Naive thymus-derived CD4-positive, alpha-beta T cell (primary cell): Measurements from ENCODE around the gene WDR3. TPM values are rescaled to one million over a fixed set of nuclear protein-coding genes. Genes with fewer than 3 reads are reported as not detected.

Source experiments
- ATAC-seq: fragments of 150-1000 bp; cut with Tn5 transposase; 2 replicates; pipeline ENCODE4 v1.10.0; 2021; ENCODE audit warnings: mild to moderate bottlenecking, moderate library complexity
- CTCF ChIA-PET: fragments of 350-600 bp; sonication (Branson Sonifier 250); formaldehyde crosslinking; loops from one replicate; lab custom pipeline; 2021; ENCODE audit warnings: antibody characterized with exemption; lab: Charles Lee
- POLR2A ChIA-PET: fragments of 350-600 bp; sonication (Branson Sonifier 250); formaldehyde crosslinking; loops from one replicate; lab custom pipeline; 2021; ENCODE audit warnings: antibody characterized with exemption, inconsistent platforms; lab: Charles Lee
- DNase-seq, 9 donors: peaks; one replicate each; pipeline versions ENCODE4 v3.0.0 to v3.0.0-alpha.2; 2020 to 2022; ENCODE audit warnings: mixed read lengths in 1 of 9
- H3K27ac ChIP-seq: one replicate; pipeline ENCODE4 v1.7.0; 2013; ENCODE audit warnings: mild to moderate bottlenecking, low read depth, low read length, moderate library complexity
- H3K27me3 ChIP-seq, 2 donors: one replicate each; pipeline ENCODE4 v1.7.0; 2013; ENCODE audit warnings: low read length in 2 of 2, mild to moderate bottlenecking in 2 of 2, moderate library complexity in 2 of 2; ENCODE audit not compliant: control insufficient read depth in 2 of 2, insufficient read depth in 2 of 2
- H3K36me3 ChIP-seq, 3 experiments: 1 replicate in 2 of 3; 2 replicates in 1 of 3; pipeline ENCODE4 v1.7.0; 2013; ENCODE audit warnings: low read length in 3 of 3, mild to moderate bottlenecking in 3 of 3, moderate library complexity in 1 of 3; ENCODE audit not compliant: insufficient read depth in 3 of 3, control insufficient read depth in 2 of 3
- H3K4me1 ChIP-seq, 2 donors: one replicate each; pipeline ENCODE4 v1.7.0; 2013; ENCODE audit warnings: low read length in 2 of 2, mild to moderate bottlenecking in 2 of 2, moderate library complexity in 1 of 2; ENCODE audit not compliant: control insufficient read depth in 2 of 2, insufficient read depth in 2 of 2
- H3K4me3 ChIP-seq: 2 replicates; pipeline ENCODE4 v1.7.0; 2013; ENCODE audit warnings: mild to moderate bottlenecking, low read length
- H3K9me3 ChIP-seq, 3 experiments: 1 replicate in 2 of 3; 2 replicates in 1 of 3; pipeline ENCODE4 v1.7.0; 2013; ENCODE audit warnings: low read length in 3 of 3; ENCODE audit not compliant: control insufficient read depth in 2 of 3
- H3K27ac Mint-ChIP-seq, 9 donors: one replicate each; pipeline ENCODE4 v1.8.0; 2020 to 2022; ENCODE audit warnings: mixed read lengths in 9 of 9, mild to moderate bottlenecking in 8 of 9, moderate library complexity in 5 of 9, inconsistent platforms in 2 of 9
- H3K27me3 Mint-ChIP-seq, 5 donors: one replicate each; pipeline ENCODE4 v1.8.0; 2021 to 2022; ENCODE audit warnings: mixed read lengths in 5 of 5, mild to moderate bottlenecking in 1 of 5
- H3K36me3 Mint-ChIP-seq, 5 donors: one replicate each; pipeline ENCODE4 v1.8.0; 2020 to 2022; ENCODE audit warnings: mixed read lengths in 5 of 5, mild to moderate bottlenecking in 3 of 5, inconsistent platforms in 1 of 5
- H3K4me1 Mint-ChIP-seq, 7 donors: one replicate each; pipeline ENCODE4 v1.8.0; 2020 to 2022; ENCODE audit warnings: mixed read lengths in 7 of 7, mild to moderate bottlenecking in 3 of 7, inconsistent platforms in 1 of 7
- H3K4me3 Mint-ChIP-seq, 10 donors: one replicate each; pipeline ENCODE4 v1.8.0; 2020 to 2022; ENCODE audit warnings: mild to moderate bottlenecking in 10 of 10, mixed read lengths in 10 of 10, moderate library complexity in 6 of 10, inconsistent platforms in 2 of 10
- H3K9me3 Mint-ChIP-seq, 11 donors: one replicate each; pipeline ENCODE4 v1.8.0; 2020 to 2022; ENCODE audit warnings: mixed read lengths in 11 of 11, mild to moderate bottlenecking in 4 of 11, inconsistent platforms in 1 of 11, moderate library complexity in 1 of 11
- intact Hi-C, 2 donors: fragments of 100-400 bp; cut with micrococcal nuclease; formaldehyde crosslinking; loops; one replicate each; pipeline ENCODE4 v1.15.1; 2023
- polyA plus RNA-seq, 2 donors: library from polyadenylated mRNA; unstranded; fragments of 300-500 nt; fragmentation: Illumina TruSeq; gene quantifications; one replicate each; pipeline ENCODE4 v1.2.3, GENCODE V29; 2021
- total RNA-seq, 6 experiments: library from RNA in 5 of 6; stranded (reverse) in 5 of 6; gene quantifications; 1 replicate in 5 of 6; 2 replicates in 1 of 6; pipeline ENCODE4 v1.2.3 and lab custom pipeline; 2021 to 2026

The WDR3 gene
- total and polyA plus RNA-seq, 7 experiments from 2014 or later, result 12.2 to 53.9 (median 30.0) TPM

- H3K4me1 ChIP-seq, result peaks cover 24 to 30% of the 10 kb centered on the region in 2 donors
- peak overlapping the region; percentile 94 for H3K4me3 ChIP-seq
- H3K27me3 ChIP-seq, result no peaks in the 10 kb centered on the region
- intact Hi-C loops, result no loop called here
- DNase-seq, result no peak
- H3K27ac Mint-ChIP-seq, result peak overlapping the region; percentile 74 to 97 (median 94)
- H3K27ac ChIP-seq, result peak overlapping the region; percentile 89
- ATAC-seq, result no peak
- H3K4me3 Mint-ChIP-seq, result peak overlapping the region; percentile 90 to 97 (median 94)
- H3K9me3 ChIP-seq, result no peaks in the 10 kb centered on the region
- H3K4me1 Mint-ChIP-seq, result peaks cover 41 to 78% (median 71%) of the 10 kb centered on the region in 7 donors
- POLR2A ChIA-PET, result no interaction called here
- H3K36me3 Mint-ChIP-seq, result peaks cover 0 to 20% (median 4%) of the 10 kb centered on the region in 5 donors
- peaks cover 0 to 2% (median 0%) of the 10 kb centered on the region in 5 donors for H3K27me3 Mint-ChIP-seq
- peaks cover 0 to 14% (median 5%) of the 10 kb centered on the region in 3 experiments for H3K36me3 ChIP-seq
- H3K9me3 Mint-ChIP-seq, result peaks cover 0 to 2% (median 0%) of the 10 kb centered on the region in 11 donors
- CTCF ChIA-PET, result no interaction called here
Measured at GRCh38 chr1:117930173-117930447, 571 bp downstream of the WDR3 start.

GRCh38 chr1:117930484-117930883 is 945 bp downstream of the WDR3 start:
- peak overlapping the region; percentile 94 for H3K4me3 ChIP-seq
- CTCF ChIA-PET, result no interaction called here
- peaks cover 0 to 20% (median 4%) of the 10 kb centered on the region in 5 donors for H3K36me3 Mint-ChIP-seq

GRCh38 chr1:117932576-117932975 is 3.0 kb downstream of the WDR3 start:
- ATAC-seq, result no peak
- ChIA-PET CTCF (no interaction called here), POLR2A (no interaction called here)
- Mint-ChIP-seq H3K4me3 (peak overlapping the region in 5 of 10 donors; percentile 20 to 97 (median 35)), H3K4me1 (peaks cover 34 to 59% (median 51%) of the 10 kb centered on the region in 7 donors), H3K36me3 (peaks cover 6 to 24% (median 10%) of the 10 kb centered on the region in 5 donors), H3K27me3 (peaks cover 0 to 2% (median 0%) of the 10 kb centered on the region in 5 donors), H3K9me3 (peaks cover 0 to 2% (median 0%) of the 10 kb centered on the region in 11 donors), H3K27ac (peak overlapping the region in 1 of 9 donors; percentile 2)
- DNase-seq, result no peak
- peaks cover 4 to 16% (median 10%) of the 10 kb centered on the region in 3 experiments for H3K36me3 ChIP-seq
- H3K4me1 ChIP-seq, result peaks cover 24 to 30% of the 10 kb centered on the region in 2 donors
- H3K27me3 ChIP-seq, result no peaks in the 10 kb centered on the region
- intact Hi-C loops, result no loop called here
- H3K27ac ChIP-seq, result no peak overlapping the region
- H3K9me3 ChIP-seq, result no peaks in the 10 kb centered on the region
- no peak overlapping the region for H3K4me3 ChIP-seq

More at GRCh38 chr1:117930484-117930883, 945 bp downstream of the WDR3 start:
- intact Hi-C loops, result no loop called here
- Mint-ChIP-seq H3K4me1 (peaks cover 41 to 78% (median 71%) of the 10 kb centered on the region in 7 donors), H3K27ac (peak overlapping the region; percentile 74 to 97 (median 94)), H3K4me3 (peak overlapping the region; percentile 90 to 97 (median 94)), H3K27me3 (peaks cover 0 to 2% (median 0%) of the 10 kb centered on the region in 5 donors), H3K9me3 (peaks cover 0 to 2% (median 0%) of the 10 kb centered on the region in 11 donors)
- no peaks in the 10 kb centered on the region for H3K27me3 ChIP-seq
- no peak for DNase-seq
- peaks cover 0 to 14% (median 5%) of the 10 kb centered on the region in 3 experiments for H3K36me3 ChIP-seq
- peaks cover 24 to 30% of the 10 kb centered on the region in 2 donors for H3K4me1 ChIP-seq
- POLR2A ChIA-PET, result no interaction called here
- ATAC-seq, result no peak
- H3K9me3 ChIP-seq, result no peaks in the 10 kb centered on the region
- H3K27ac ChIP-seq, result peak overlapping the region; percentile 89

GRCh38 chr1:117933769-117934168 is 4.2 kb downstream of the WDR3 start:
- Histone ChIP-seq H3K4me1 (peaks cover 16 to 21% of the 10 kb centered on the region in 2 donors), H3K36me3 (peaks cover 11 to 28% (median 17%) of the 10 kb centered on the region in 3 experiments), H3K27me3 (no peaks in the 10 kb centered on the region), H3K4me3 (no peak overlapping the region), H3K27ac (no peak overlapping the region), H3K9me3 (no peaks in the 10 kb centered on the region)
- intact Hi-C loops, result no loop called here
- no peak for DNase-seq
- peaks cover 27 to 47% (median 42%) of the 10 kb centered on the region in 7 donors for H3K4me1 Mint-ChIP-seq
- H3K36me3 Mint-ChIP-seq, result peaks cover 8 to 36% (median 17%) of the 10 kb centered on the region in 5 donors
- H3K27ac Mint-ChIP-seq, result no peak overlapping the region
- CTCF ChIA-PET, result no interaction called here
- H3K4me3 Mint-ChIP-seq, result no peak overlapping the region
- ATAC-seq, result no peak
- POLR2A ChIA-PET, result no interaction called here
- H3K27me3 Mint-ChIP-seq, result no peaks in the 10 kb centered on the region
- H3K9me3 Mint-ChIP-seq, result peaks cover 0 to 2% (median 0%) of the 10 kb centered on the region in 11 donors

- no peaks in the 10 kb centered on the region for H3K27me3 Mint-ChIP-seq
- Histone ChIP-seq H3K36me3 (peaks cover 44 to 90% (median 52%) of the 10 kb centered on the region in 3 experiments), H3K27me3 (no peaks in the 10 kb centered on the region), H3K27ac (no peak overlapping the region), H3K4me3 (no peak overlapping the region), H3K9me3 (no peaks in the 10 kb centered on the region), H3K4me1 (no peaks in the 10 kb centered on the region)
- POLR2A ChIA-PET, result no interaction called here
- H3K9me3 Mint-ChIP-seq, result no peaks in the 10 kb centered on the region
- no peak overlapping the region for H3K4me3 Mint-ChIP-seq
- no peak for DNase-seq
- ATAC-seq, result no peak
- intact Hi-C loops, result no loop called here
- peaks cover 0 to 9% (median 0%) of the 10 kb centered on the region in 7 donors for H3K4me1 Mint-ChIP-seq
- CTCF ChIA-PET, result no interaction called here
- H3K27ac Mint-ChIP-seq, result no peak overlapping the region
- peaks cover 25 to 76% (median 55%) of the 10 kb centered on the region in 5 donors for H3K36me3 Mint-ChIP-seq
Measured at GRCh38 chr1:117942293-117942692, 12.8 kb downstream of the WDR3 start.

GRCh38 chr1:117952386-117952785 is 22.8 kb downstream of the WDR3 start:
- Mint-ChIP-seq H3K27ac (no peak overlapping the region), H3K4me1 (no peaks in the 10 kb centered on the region), H3K27me3 (no peaks in the 10 kb centered on the region), H3K4me3 (no peak overlapping the region), H3K36me3 (peaks cover 18 to 77% (median 44%) of the 10 kb centered on the region in 5 donors), H3K9me3 (no peaks in the 10 kb centered on the region)
- ChIA-PET CTCF (interaction anchor here (0.8 kb wide), 1 partner anchor 23 kb away, joined by 3 read pairs; the partner anchor contains the start of genes GDAP2 and WDR3), POLR2A (no interaction called here)
- intact Hi-C loops, result no loop called here
- H3K27ac ChIP-seq, result no peak overlapping the region
- no peak overlapping the region for H3K4me3 ChIP-seq
- ATAC-seq, result no peak
- no peak for DNase-seq
- no peaks in the 10 kb centered on the region for H3K27me3 ChIP-seq
- H3K4me1 ChIP-seq, result no peaks in the 10 kb centered on the region
- H3K9me3 ChIP-seq, result no peaks in the 10 kb centered on the region
- H3K36me3 ChIP-seq, result peaks cover 33 to 90% (median 55%) of the 10 kb centered on the region in 3 experiments

GRCh38 chr1:117959364-117959763 is 29.8 kb downstream of the WDR3 start:
- POLR2A ChIA-PET, result no interaction called here
- no peaks in the 10 kb centered on the region for H3K9me3 ChIP-seq
- H3K36me3 ChIP-seq, result peaks cover 11 to 59% (median 27%) of the 10 kb centered on the region in 3 experiments
- no peaks in the 10 kb centered on the region for H3K4me1 ChIP-seq
- Mint-ChIP-seq H3K9me3 (no peaks in the 10 kb centered on the region), H3K27ac (no peak overlapping the region), H3K36me3 (peaks cover 8 to 52% (median 23%) of the 10 kb centered on the region in 5 donors), H3K4me1 (peaks cover 0 to 2% (median 0%) of the 10 kb centered on the region in 7 donors), H3K4me3 (no peak overlapping the region), H3K27me3 (no peaks in the 10 kb centered on the region)
- no peaks in the 10 kb centered on the region for H3K27me3 ChIP-seq
- DNase-seq (no peak), ATAC-seq (no peak)
- H3K27ac ChIP-seq, result no peak overlapping the region
- intact Hi-C loops, result no loop called here
- CTCF ChIA-PET, result no interaction called here
- no peak overlapping the region for H3K4me3 ChIP-seq
